KOPT-K1 (cell line): Measurements from ENCODE around the gene ELN.

ENCODE experiments used
- H3K27ac ChIP-seq: fragments of 200-600 bp; sonication (generic); 2 replicates; pipeline ENCODE4 v1.5.1; 2016; ENCODE audit warnings: antibody characterized with exemption, mild to moderate bottlenecking, low read depth, low read length; ENCODE audit not compliant: poor library complexity, severe bottlenecking
- H3K36me3 ChIP-seq: fragments of 200-600 bp; sonication (generic); 2 replicates; pipeline ENCODE4 v1.5.1; 2017; ENCODE audit warnings: antibody characterized with exemption, mild to moderate bottlenecking, low read length, moderate library complexity; ENCODE audit not compliant: insufficient read depth
- H3K9me3 ChIP-seq: fragments of 200-600 bp; sonication (generic); 2 replicates; pipeline ENCODE4 v1.5.1; 2017; ENCODE audit warnings: antibody characterized with exemption, low read length, mild to moderate bottlenecking; ENCODE audit not compliant: insufficient read depth, poor library complexity, severe bottlenecking

ELN gene

DNA sequence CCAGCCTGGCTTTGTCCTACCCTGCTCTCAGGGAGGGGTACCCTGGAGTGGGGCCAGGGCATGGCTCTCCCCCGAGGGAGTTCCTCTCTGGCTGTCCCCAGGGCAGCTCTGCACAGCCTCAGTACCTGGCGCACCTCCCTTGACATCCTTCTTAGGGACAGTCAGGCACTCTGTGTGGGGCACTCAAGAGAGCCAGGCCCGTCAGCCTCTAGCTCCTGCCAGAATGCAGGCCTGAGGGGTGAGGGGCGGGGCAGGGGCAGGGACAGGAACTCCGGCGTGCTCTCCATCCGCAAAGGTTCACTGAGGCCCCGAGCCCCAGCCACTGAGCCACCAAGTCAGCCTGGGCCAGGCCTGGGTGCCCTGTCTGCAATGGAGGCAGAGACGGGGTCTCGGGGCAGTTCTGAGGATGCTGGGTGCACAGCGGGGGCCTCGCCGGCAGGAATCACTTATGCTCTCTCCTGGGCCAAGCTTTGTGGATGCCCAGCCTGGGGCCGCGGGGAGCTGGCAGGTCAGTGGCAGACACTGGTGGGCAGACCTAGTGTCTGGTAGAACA, 65.8 kb downstream of the ELN start:
- Histone ChIP-seq H3K36me3 (0 out of 2 replicates have a peak, but pooled peaks cover 15% of the 10 kb centered on the region), H3K27ac (peak overlapping the region; percentile 27)

DNA sequence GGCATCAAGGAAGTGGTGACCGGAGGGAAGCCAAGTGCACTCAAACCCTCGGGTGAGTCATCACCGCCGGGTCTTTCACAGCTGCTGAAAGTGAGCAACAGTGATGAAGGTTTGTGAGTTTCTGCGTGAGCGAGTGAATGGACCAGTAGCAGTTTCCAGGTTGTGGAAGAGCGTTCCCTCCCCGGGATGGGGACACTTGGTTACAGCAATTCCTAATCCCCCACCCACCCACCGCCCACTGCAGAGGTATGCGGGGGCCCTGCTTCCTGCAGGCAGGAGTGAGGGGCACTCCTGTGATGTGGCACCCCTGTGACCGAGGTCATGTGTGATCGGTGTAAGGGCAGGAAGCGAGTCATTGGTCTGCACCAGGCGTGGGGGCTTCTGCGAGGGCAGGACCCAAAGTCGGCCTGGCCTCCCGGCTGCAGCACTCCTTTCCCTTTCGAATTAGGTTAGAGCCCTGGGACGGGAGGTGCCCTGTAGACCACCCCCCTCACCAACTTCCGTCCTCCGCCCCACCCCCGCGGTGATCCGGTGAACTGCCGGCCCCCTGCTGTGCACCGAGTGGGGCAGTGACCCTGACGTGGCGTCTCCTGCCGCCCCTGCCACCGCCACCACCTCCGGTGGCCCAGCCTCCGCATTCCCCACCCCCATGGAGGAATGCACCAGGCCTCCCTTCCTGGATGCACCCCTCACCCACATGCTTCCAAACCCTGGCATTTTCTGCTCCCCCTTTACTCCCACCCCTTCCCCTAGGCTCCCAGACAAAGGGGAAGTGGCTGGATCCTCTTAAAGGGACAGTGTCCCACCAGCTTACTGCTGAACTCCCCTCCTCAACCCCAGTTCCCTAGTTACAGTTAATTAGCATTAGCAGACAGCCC, 66.5 kb downstream of the ELN start:
- no peaks in the 10 kb centered on the region for H3K9me3 ChIP-seq
- peaks cover 19% of the 10 kb centered on the region; the same call in 1 of the 2 replicates for H3K36me3 ChIP-seq
- no peak overlapping the region for H3K27ac ChIP-seq

More for the DNA sequence above, 65.8 kb downstream of the ELN start:
- H3K9me3 ChIP-seq = no peaks in the 10 kb centered on the region

DNA sequence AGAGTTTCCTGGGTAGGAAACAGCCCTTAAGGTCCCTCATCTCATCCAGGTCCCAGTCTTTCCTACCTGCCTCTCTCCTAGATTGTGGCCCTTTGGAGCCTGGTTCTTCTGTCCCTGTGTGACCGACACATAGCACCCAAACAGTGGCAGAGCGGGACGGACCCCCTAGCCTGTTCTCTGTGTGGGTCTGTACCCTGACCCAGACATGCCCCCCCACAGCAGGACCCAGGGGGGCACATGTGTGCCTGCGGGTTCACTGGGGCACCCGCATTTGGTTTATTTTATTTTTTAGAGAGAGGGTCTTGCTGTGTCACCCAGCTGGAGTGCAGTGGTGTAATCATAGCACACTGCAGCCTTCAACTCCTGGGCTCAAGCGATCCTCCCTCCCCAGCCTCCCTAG, 67.2 kb downstream of the ELN start:
- no peaks in the 10 kb centered on the region for H3K9me3 ChIP-seq
- H3K27ac ChIP-seq = no peak overlapping the region
- peaks cover 19% of the 10 kb centered on the region; the same call in 1 of the 2 replicates for H3K36me3 ChIP-seq

DNA sequence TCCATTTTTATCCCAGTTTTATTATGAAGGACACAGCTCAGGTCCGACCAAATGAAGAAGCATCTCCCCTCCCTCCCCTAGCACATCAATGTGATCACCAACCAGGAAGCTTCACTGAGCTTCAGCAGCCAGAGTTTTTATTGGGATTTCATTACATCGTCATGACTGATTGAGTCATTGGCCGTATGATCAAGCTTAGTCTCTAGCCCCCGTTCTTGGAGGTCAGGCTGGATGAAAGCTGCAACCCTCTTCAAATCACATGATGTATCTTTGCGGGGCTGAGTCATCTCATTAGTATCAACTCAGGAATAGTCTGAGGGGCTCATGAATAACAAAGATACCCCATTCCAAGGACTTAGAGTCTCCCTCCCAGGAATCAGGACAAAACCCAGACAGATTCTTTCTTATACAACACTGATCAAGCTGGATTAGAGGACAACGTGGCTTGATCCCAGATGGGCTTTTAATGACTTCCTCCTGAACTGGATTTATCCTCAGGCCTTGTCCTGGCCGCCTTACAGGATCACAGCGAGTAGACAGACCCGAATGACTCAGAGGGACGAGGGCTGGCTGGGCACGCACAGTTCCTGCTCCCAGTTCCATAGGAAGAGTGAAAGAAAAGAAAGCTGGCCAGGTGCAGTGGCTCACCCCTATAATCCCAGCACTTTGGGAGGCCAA, 70.1 kb downstream of the ELN start:
- peaks cover 22% of the 10 kb centered on the region; the same call in 1 of the 2 replicates for H3K36me3 ChIP-seq
- H3K27ac ChIP-seq = no peak overlapping the region
- no peaks in the 10 kb centered on the region for H3K9me3 ChIP-seq

DNA sequence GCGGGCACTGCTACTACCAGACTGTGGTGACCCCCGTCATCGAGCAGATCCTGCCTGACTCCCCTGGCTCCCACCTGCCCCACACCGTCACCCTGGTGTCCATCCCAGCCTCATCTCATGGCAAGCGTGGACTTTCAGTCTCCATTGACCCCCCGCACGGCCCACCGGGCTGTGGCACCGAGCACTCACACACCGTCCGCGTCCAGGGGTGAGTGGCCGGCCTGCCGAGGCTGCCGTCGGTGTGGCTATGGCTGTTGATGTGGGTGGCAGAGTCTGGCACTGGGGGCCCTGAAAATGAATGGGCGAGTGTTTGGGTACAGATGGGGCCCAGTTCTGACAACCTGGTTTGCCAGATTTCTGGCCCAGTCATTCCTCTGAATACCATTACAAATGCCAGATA, 71.1 kb downstream of the ELN start:
- no peaks in the 10 kb centered on the region for H3K9me3 ChIP-seq
- no peak overlapping the region for H3K27ac ChIP-seq
- H3K36me3 ChIP-seq = peaks cover 22% of the 10 kb centered on the region; the same call in 1 of the 2 replicates

DNA sequence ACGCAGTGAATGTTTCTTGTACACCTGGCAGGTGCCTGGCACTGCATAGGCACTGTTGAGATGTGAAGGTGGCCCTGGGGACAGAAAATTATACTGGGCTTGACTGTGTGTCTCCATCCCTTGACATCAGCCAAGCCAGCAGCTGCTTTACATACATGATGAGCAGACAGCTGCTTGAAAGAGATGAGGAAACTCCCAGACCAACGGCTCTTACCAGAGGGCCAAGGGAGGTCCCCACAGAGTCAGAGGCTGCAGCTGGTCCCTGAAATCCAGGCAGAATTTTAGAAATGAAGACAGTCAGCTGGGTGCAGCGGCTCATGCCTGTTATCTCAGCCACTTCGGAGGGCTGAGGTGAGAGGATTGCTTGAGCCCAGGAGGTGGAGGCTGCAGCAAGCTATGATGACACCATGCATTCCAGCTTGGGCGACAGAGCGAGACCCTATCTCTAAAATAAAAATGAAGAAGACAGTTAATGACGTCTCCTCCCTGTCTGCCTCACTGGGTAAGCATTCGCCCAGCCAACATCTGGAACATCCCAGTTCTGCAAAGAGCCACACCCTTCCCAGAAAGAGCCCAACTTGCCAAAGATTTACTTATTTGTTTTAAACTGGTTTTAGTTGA, 73.2 kb downstream of the ELN start:
- Histone ChIP-seq H3K36me3 (peaks cover 30% of the 10 kb centered on the region; the same call in 1 of the 2 replicates), H3K27ac (no peak overlapping the region), H3K9me3 (no peaks in the 10 kb centered on the region)

DNA sequence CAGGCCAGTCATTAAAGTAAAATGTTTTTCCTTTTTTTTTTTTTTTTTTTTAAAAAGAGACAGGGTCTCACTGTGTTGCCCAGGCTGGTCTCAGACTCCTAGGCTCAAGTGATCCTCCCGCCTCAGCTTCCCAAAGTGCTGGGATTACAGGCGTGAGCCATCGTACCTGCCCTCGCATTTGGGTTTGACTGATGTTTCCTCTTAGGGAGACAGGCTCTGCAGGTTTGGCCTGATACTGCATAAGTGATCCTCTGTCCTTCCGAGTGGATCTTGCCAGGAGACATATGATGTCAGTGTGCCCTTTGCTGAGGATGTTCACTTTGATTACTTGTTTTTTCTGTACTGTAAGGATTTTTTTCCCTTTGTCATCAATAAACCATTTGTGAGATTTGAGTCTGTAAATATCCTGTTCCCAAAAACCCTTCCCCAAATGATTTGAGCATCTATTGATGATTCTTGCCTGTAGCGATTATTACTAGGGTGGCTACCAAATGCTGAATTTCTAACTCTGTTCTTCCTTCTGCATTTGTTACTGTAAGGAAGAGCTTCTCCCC, 75.3 kb downstream of the ELN start:
- H3K9me3 ChIP-seq = no peaks in the 10 kb centered on the region
- no peak overlapping the region for H3K27ac ChIP-seq
- peaks cover 25% of the 10 kb centered on the region; the same call in 1 of the 2 replicates for H3K36me3 ChIP-seq

DNA sequence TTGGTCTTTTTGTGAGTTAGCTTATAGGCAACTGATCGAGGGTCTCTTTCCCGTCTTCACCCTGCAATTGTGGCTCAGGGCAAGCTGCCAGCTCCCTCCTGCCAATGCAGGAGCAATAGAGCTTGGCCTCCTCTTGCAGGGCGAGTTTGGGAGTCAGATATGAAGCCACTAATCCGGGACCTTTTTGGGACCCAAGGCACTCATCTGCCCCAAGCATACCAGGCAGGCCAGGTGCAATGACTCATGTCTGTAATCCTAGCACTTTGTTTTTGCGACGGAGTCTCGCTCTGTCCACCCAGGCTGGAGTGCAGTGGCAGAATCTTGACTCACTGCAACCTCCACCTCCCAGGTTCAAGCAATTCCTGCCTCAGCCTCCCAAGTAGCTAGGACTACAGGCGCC, 76.7 kb downstream of the ELN start:
- no peaks in the 10 kb centered on the region for H3K9me3 ChIP-seq
- peaks cover 27% of the 10 kb centered on the region; the same call in 1 of the 2 replicates for H3K36me3 ChIP-seq
- H3K27ac ChIP-seq = no peak overlapping the region

DNA sequence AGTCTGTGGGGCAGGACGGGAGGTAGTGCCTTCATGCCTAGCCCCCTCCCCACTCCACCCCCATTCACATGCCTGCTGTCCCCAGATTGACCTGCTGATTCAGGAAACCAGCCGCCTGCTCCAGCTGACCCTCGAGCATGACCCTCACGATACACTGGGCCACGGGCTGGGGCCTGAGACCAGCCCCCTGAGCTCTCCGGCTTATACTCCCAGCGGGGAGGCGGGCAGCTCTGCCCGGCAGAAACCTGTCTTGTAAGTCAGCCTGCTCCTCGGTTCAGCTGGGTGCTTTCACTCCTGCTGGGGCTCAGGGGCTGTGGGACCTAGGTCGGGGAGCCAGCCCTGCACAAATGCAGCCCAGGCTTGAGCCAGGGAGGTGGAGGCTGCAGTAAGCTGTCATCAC, 78.0 kb downstream of the ELN start:
- Histone ChIP-seq H3K9me3 (no peaks in the 10 kb centered on the region), H3K27ac (no peak overlapping the region), H3K36me3 (peaks cover 24% of the 10 kb centered on the region; the same call in 1 of the 2 replicates)

DNA sequence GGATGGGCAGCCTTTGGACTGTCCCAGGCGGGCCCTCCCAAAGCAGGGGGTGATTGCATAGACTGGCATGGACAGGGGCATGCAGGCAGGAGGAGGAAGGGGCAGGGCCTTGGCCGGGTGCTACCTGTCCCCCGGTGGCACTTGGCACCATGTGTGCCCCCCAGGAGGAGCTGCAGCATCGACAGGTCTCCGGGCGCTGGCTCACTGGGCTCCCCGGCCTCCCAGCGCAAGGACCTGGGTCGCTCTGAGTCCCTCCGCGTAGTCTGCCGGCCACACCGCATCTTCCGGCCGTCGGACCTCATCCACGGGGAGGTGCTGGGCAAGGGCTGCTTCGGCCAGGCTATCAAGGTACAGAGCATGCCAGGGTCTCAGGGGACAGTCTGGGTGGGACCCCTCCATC, 78.9 kb downstream of the ELN start:
- Histone ChIP-seq H3K9me3 (no peaks in the 10 kb centered on the region), H3K27ac (no peak overlapping the region), H3K36me3 (peaks cover 29% of the 10 kb centered on the region; the same call in 1 of the 2 replicates)

DNA sequence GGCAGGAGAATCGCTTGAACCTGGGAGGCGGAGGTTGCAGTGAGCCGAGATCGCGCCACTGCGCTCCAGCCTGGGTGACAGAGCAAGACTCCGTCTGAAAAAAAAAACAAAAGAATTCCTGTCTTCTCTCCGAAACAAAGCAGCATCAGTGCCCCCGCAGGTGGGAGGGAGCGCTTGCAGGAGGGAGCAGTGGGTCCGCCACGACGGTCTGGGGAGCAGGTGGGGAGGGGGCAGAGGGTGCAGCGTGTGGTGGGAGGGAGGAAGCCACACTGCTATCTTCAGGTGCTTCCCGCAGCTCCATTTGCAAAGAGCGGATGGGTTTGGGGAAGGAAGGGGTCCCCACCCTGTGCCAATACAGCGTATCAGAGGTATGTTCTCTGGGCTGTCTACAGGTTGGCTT, 87.4 kb downstream of the ELN start:
- Histone ChIP-seq H3K9me3 (no peaks in the 10 kb centered on the region), H3K27ac (no peak overlapping the region), H3K36me3 (peaks cover 9% of the 10 kb centered on the region; the same call in 1 of the 2 replicates)

DNA sequence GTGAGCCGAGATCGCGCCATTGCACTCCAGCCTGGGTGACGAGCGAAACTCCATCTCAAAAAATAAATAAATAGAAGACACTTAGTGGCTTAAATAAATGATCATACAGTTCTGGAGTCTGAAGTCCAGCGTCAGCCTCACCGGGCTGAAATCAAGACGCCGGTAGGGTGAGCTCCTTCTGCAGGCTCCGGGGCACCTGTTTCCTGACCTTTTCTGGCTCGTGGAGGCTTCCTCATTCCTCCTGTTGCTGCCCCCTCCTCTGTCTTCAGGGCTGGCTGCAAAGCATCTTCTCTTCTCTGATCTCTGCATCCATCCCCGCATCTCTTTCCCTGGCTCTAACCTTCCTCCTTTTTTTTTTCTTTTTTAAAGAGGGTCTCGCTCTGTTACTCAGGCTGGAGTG, 88.4 kb downstream of the ELN start:
- Histone ChIP-seq H3K36me3 (peaks cover 11% of the 10 kb centered on the region; the same call in 1 of the 2 replicates), H3K27ac (no peak overlapping the region), H3K9me3 (no peaks in the 10 kb centered on the region)
